HG03060 (cell line): Measurements from ENCODE around the gene CTPS2.

Experiments
- ATAC-seq: cut with Tn5 transposase; IDR thresholded peaks from one replicate; pipeline ENCODE4 v1.9.1; 2021; ENCODE audit warnings: low read depth, moderate number of reproducible peaks; ENCODE audit not compliant: unreplicated experiment

The CTPS2 gene

DNA sequence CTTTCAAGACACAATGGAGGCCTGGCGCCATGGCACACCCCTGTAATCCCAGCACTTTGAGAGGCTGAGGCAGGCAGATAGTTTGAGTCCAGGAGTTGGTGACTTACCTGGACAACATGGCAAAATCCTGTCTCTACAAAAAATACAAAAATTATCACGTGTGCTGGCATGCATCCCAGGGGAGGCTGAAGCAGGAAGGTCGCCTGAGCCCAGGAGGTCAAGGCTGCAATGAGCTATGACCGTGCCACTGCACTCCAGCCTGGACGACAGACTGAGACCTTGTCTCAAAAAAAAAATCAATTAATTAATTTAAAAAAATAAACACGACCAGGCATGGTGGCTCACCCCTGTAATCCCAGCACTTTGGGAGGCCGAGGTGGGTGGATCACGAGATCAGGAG lies 2.0 kb upstream of the CTPS2 start:
- ATAC-seq, result no peak

DNA sequence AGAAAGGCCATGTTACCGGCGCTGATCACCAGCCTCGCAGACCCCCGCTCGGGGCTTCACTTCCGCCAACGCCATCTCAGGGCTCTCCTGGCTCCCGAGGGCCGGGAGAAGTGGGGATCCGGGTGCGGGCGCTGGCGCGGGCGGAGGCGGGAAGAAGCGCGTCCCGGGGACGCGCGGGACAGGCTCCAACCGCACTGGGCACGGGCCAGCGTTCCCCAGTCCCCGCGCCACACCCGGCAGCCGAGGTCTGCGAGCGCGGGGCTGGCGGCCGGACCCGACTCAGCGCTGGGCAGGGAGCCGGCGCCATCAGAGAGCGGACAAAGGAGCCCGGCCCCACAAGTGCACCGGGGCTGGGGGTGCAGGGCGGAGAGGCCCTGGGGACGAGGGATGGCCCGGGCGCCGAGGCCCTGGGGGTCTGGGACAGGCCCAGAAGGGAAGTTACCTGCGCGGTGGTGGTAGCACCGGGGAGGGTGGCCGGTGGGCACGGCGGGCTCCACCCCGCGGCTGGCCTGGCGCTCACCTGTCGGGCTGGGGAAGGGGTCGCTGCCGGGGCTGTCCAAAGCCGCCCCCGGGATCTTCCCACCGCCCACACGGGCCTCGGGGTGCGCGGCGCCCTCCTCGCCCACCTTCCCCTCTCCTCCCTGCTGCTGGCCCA lies 449 bp downstream of the CTPS2 start:
- no peak for ATAC-seq

DNA sequence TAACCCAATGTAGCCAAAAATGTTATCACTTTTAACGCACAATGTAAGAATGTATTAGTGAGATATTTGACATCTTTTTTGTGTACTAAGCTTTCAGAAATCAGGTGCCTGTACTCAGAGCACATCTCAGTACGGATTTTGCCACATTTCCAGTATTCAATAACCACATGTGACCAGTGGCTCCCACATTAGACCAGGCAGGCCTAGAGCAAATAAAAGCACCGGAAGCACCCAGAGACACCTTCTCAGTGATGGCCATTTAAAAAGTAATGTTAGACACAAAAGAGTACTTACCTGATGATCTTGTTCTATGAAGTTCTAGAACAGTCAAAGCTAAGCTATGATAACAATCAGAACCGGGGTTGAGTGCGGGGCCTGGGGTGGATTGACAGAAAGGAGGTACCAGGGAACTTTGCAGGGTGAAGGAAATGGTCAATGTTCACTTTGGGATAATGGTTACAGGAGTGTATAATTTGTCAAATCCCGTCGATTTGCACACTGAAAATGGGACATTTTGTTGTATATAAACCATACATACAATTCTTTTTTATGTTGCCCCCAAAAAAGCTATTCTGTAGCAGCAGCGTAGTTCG lies 1.2 kb downstream of the CTPS2 start:
- ATAC-seq, result no peak

DNA sequence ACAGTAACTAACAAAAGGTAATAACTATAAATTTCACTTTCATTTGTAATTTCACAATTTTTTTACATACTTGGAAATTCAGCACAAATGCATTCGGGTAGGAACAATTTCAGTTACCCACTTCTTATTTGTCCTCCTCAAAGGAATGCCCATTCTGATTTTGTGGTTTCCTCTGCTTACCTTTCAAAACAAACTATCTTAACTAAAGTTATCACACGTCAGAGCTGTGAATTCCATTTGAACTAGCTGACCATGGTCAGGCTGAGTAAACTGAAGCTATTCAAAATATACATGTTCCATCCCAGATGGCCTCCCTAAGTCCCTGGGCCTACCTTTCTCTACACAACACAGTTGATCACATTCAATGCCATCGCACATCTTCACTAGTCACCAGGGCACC lies 4.5 kb downstream of the CTPS2 start:
- no peak for ATAC-seq

GRCh38 chrX:16705370-16705769 lies 7.1 kb downstream of the CTPS2 start:
- ATAC-seq, result no peak

DNA sequence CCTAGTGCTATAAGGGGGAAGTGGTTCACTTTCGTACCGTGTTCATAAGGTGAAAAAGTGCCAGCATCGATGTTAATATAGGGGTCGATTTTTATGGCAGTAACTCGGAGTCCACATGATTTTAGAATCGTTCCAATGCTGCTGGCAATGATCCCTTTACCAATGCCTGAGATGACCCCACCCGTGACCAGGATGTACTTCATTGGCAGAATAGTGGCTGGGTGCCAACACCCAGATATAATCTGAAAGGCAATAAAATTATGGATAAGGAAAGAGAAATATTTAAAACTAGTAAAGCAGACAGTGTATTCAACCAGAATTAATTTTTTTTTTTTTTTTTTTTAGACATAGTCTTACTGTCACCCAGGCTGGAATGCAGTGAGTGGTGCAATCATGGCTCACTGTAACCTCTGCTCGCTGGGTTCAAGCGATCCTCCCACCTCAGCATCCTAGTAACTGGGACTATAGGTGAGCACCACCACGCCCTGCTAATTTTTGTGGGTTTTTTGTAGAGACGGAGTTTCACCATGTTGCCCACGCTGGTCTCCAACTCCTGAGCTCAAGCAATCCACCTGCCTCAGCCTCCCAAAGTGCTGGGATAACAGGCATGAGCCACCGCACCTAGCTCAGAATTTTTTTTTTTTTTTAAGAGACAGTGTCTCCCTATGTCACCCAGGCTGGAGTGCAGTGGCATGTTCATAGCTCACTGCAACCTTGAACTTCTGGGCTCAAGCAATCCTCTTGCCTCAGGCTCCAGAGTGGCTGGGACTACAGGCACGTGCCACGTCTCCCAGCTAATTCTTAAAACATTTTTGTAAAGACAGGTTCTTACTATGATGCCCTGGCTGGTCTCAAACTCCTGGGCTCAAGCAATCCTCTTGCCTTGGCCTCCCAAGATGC lies 9.5 kb downstream of the CTPS2 start:
- no peak for ATAC-seq

DNA sequence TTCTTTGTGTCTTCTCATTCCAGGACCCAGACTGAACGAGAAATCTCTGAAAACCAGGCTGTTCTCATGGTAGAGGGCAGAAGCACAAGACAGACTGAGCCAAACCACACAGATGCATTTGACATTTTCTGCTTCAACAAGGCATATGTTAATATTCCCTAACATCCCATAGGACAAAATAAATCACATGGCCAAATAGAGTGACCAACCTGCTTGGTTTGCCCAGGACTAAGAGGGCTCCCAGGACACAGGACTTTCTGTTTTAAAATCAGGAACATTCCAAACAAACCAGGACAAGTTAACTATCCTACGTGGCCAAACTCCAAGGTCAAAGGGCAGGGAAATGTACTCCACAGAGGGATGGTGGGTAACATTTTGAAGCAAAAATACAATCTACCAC lies 11.7 kb downstream of the CTPS2 start:
- ATAC-seq, result no peak

GRCh38 chrX:16699389-16699788 lies 13.1 kb downstream of the CTPS2 start:
- no peak for ATAC-seq

- no peak for ATAC-seq
Measured at GRCh38 chrX:16696956-16697355, 15.5 kb downstream of the CTPS2 start.

- no peak for ATAC-seq
Measured at GRCh38 chrX:16695079-16695676, 17.3 kb downstream of the CTPS2 start.

- no peak for ATAC-seq
Measured at GRCh38 chrX:16687514-16687913, 25.0 kb downstream of the CTPS2 start.

GRCh38 chrX:16683007-16683664 lies 29.3 kb downstream of the CTPS2 start:
- ATAC-seq, result no peak

GRCh38 chrX:16678689-16679088 lies 33.8 kb downstream of the CTPS2 start:
- no peak for ATAC-seq

DNA sequence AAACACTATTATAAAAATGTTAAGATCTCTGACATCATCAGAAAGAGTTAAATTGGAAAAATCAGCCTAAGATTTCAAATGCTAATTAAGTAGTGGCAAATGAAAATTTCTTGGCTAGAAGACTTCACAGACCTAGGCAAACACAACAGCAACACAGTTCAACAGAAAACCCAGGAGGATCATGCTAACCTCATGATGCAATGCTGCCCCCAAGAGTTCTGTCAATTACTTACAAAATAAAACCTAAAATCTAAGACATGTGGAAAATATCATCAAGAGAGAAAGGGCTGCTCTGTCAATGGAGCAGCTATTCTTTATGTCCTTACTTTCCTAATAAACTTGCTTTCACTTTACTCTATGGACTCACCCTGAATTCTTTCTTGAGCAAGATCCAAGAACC lies 41.5 kb downstream of the CTPS2 start:
- ATAC-seq, result no peak

- no peak for ATAC-seq
Measured at GRCh38 chrX:16666541-16666940, 45.9 kb downstream of the CTPS2 start.

GRCh38 chrX:16665089-16665488 lies 47.4 kb downstream of the CTPS2 start:
- no peak for ATAC-seq

GRCh38 chrX:16664626-16665025 lies 47.8 kb downstream of the CTPS2 start:
- no peak for ATAC-seq

DNA sequence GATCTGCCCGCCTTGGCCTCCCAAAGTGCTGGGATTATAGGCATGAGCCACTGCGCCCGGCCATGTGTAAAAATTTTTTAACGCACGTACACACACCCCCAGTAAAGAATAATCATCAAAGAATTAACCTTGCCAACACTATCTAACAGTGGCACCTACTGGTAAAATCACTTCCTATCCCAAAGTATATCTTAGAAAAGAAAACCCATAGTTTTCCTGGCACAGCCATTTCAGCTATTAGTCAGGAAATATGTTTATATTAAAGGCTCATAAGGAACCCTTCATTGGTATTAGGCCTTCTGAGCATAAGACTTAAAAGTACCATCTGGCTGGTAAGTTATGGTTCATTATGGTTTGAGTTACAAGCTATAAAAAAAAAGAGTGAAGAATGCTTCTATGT lies 48.4 kb downstream of the CTPS2 start:
- no peak for ATAC-seq

DNA sequence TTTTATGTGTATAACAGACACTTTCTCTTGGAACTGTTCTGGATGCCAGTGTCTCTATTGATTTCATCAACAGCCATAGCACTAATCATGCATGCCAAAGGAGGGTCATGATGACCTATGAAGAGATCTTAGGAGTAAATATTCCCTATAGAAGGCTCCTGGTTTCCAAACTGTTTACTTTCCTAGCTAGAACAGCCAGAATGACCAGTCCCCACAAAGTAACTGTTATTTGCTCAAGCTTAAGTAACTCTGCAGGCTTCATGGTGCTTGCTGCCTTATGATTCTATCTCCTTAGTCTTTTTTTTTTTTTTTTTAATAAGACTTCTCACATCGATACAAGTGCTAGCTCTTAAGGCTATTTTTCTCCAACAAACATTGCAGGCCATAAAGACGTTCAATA lies 50.1 kb downstream of the CTPS2 start:
- no peak for ATAC-seq

- ATAC-seq, result no peak
Measured at GRCh38 chrX:16661495-16661894, 51.0 kb downstream of the CTPS2 start.

DNA sequence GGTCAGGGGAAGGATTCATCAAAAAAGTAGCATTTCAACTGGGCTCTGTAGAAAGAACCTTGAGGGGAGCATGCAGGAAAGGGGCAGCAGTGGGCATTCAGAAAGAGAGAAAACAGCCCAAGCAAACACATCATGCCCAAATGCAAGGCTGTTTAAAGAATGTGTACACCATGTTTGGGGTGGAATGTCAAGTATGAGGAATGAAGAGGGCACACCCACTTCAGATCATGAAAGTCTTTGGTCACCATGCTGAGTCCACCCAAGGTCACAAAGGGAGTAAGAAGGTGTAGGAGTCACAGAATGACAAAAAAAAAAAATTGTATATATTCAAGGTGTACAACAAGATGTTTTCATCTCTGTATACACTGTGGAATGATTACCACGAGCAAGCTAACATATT lies 53.1 kb downstream of the CTPS2 start:
- no peak for ATAC-seq
